ENCODE measurements around the gene RRP12.

DNA sequence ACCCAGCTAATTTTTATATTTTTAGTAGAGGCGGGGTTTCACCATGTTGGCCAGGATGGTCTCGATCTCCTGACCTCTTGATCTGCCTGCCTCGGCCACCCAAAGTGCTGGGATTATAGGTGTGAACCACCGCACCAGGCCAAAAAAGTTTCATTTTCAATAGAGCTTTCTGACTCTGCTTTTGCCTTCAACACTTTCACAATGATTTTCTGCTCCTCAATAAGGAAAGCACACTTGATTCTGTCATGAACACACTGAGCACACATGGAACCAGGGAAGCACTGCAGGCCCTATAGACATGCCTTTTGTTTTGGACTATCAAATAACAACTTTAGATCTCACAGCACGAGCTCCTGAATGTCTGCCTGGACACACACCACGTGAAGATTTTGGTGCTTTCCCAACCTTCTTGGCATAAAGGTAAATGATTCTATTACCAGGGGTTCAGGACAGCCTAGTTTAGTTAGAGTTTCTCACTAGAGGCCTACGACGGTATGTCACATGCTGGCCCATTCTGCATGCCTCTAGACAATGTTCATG is 8.0 kb downstream of the RRP12 start:
- TF ChIP-seq SUZ12 (IDR thresholded peaks at IDR 0.05; ENCODE audit: extremely low read depth, insufficient read depth, insufficient read length) (no peak), YY1 (IDR thresholded peaks at IDR 0.05; ENCODE audit: insufficient read depth, insufficient read length) (no peak), ZNF274 (IDR thresholded peaks at IDR 0.05; ENCODE audit: low read depth, low read length) (no peak)

Data from NT2/D1 (cell line).